Measurements from ENCODE around the gene SNTG2.

SNTG2 gene

GRCh38 chr2:1002350-1002749 is 51.7 kb downstream of the SNTG2 start:
- DNase-seq (ENCODE audit: low read depth), result no peak

GRCh38 chr2:1004398-1004797 is 53.7 kb downstream of the SNTG2 start:
- DNase-seq (ENCODE audit: low read depth), result no peak

- DNase-seq (ENCODE audit: low read depth), result no peak
These were observed 59.8 kb downstream of the SNTG2 start for GRCh38 chr2:1010415-1010930.

GRCh38 chr2:1011006-1011405 is 60.4 kb downstream of the SNTG2 start:
- DNase-seq (ENCODE audit: low read depth), result no peak

GRCh38 chr2:1011985-1012384 is 61.3 kb downstream of the SNTG2 start:
- DNase-seq (ENCODE audit: low read depth), result no peak

GRCh38 chr2:1014802-1015201 is 64.2 kb downstream of the SNTG2 start:
- no peak for DNase-seq (ENCODE audit: low read depth)

GRCh38 chr2:1016500-1016899 is 65.9 kb downstream of the SNTG2 start:
- DNase-seq (ENCODE audit: low read depth), result no peak

- no peak for DNase-seq (ENCODE audit: low read depth)
These were observed 67.2 kb downstream of the SNTG2 start for GRCh38 chr2:1017827-1018226.

GRCh38 chr2:1020206-1020605 is 69.6 kb downstream of the SNTG2 start:
- no peak for DNase-seq (ENCODE audit: low read depth)

GRCh38 chr2:1022178-1022577 is 71.5 kb downstream of the SNTG2 start:
- no peak for DNase-seq (ENCODE audit: low read depth)

- no peak for DNase-seq (ENCODE audit: low read depth)
These were observed 74.3 kb downstream of the SNTG2 start for GRCh38 chr2:1024981-1025380.

GRCh38 chr2:1026141-1026540 is 75.5 kb downstream of the SNTG2 start:
- DNase-seq (ENCODE audit: low read depth), result no peak

GRCh38 chr2:1028831-1029230 is 78.2 kb downstream of the SNTG2 start:
- DNase-seq (ENCODE audit: low read depth), result no peak

- DNase-seq (ENCODE audit: low read depth), result no peak
These were observed 81.4 kb downstream of the SNTG2 start for GRCh38 chr2:1032030-1032429.

GRCh38 chr2:1033069-1033468 is 82.4 kb downstream of the SNTG2 start:
- DNase-seq (ENCODE audit: low read depth), result no peak

- DNase-seq (ENCODE audit: low read depth), result no peak
These were observed 86.4 kb downstream of the SNTG2 start for GRCh38 chr2:1037066-1037465.

GRCh38 chr2:1039549-1039948 is 88.9 kb downstream of the SNTG2 start:
- no peak for DNase-seq (ENCODE audit: low read depth)

- no peak for DNase-seq (ENCODE audit: low read depth)
These were observed 90.6 kb downstream of the SNTG2 start for GRCh38 chr2:1041012-1041805.

GRCh38 chr2:1045109-1045508 is 94.5 kb downstream of the SNTG2 start:
- DNase-seq (ENCODE audit: low read depth), result no peak

- DNase-seq (ENCODE audit: low read depth), result no peak
These were observed 95.4 kb downstream of the SNTG2 start for GRCh38 chr2:1046067-1046466.

GRCh38 chr2:1047485-1047884 is 96.8 kb downstream of the SNTG2 start:
- no peak for DNase-seq (ENCODE audit: low read depth)

- no peak for DNase-seq (ENCODE audit: low read depth)
These were observed 99.0 kb downstream of the SNTG2 start for GRCh38 chr2:1049691-1050090.

- DNase-seq (ENCODE audit: low read depth), result no peak
These were observed 100.4 kb downstream of the SNTG2 start for GRCh38 chr2:1051075-1051474.

GRCh38 chr2:1052771-1053191 is 102.1 kb downstream of the SNTG2 start:
- DNase-seq (ENCODE audit: low read depth), result no peak

Measured in stimulated activated CD8-positive, alpha-beta memory T cell treated with anti-CD3 and anti-CD28 coated beads, Interleukin-12 subunit alpha, Interleukin-12 subunit beta, amount 100 ng/mL, for 4 hours (primary cell).